Neutrophil (primary cell): ENCODE data around the gene FGFBP3.

ENCODE experiments used
- H3K27ac ChIP-seq: fragments of 200-600 bp; sonication (generic); 2 replicates; pipeline ENCODE4 v1.5.1; 2016; ENCODE audit warnings: mild to moderate bottlenecking, moderate library complexity
- H3K27me3 ChIP-seq: fragments of 200-600 bp; sonication (generic); 2 replicates; pipeline ENCODE4 v1.6.0; 2016; ENCODE audit warnings: mild to moderate bottlenecking
- H3K36me3 ChIP-seq: fragments of 200-600 bp; sonication (generic); 2 replicates; pipeline ENCODE4 v1.5.1; 2017
- H3K4me1 ChIP-seq, 2 experiments: fragments of 200-600 bp in 1 of 2; sonication (generic) in 1 of 2; 1 replicate in 1 of 2; 2 replicates in 1 of 2; pipeline versions ENCODE4 v1.5.1 to v1.6.1; 2013 to 2016; ENCODE audit warnings: low read depth in 1 of 2, low read length in 1 of 2, mild to moderate bottlenecking in 1 of 2, moderate library complexity in 1 of 2; ENCODE audit not compliant: control insufficient read depth in 1 of 2, insufficient read depth in 1 of 2
- H3K4me3 ChIP-seq, 2 experiments: fragments of 200-600 bp in 1 of 2; sonication (generic) in 1 of 2; 1 replicate in 1 of 2; 2 replicates in 1 of 2; pipeline ENCODE4 v1.5.1; 2013 to 2016; ENCODE audit warnings: low read depth in 1 of 2, low read length in 1 of 2, mild to moderate bottlenecking in 1 of 2, moderate library complexity in 1 of 2
- H3K9me3 ChIP-seq: fragments of 200-600 bp; sonication (generic); 2 replicates; pipeline ENCODE4 v1.5.1; 2016
- TF ChIP-seq, protein P1 (sequence below): fragments of 200-600 bp; sonication (generic); IDR thresholded peaks from 2 replicates; pipeline ENCODE4 v1.5.1; 2016; ENCODE audit warnings: antibody characterized with exemption

The FGFBP3 gene

DNA sequence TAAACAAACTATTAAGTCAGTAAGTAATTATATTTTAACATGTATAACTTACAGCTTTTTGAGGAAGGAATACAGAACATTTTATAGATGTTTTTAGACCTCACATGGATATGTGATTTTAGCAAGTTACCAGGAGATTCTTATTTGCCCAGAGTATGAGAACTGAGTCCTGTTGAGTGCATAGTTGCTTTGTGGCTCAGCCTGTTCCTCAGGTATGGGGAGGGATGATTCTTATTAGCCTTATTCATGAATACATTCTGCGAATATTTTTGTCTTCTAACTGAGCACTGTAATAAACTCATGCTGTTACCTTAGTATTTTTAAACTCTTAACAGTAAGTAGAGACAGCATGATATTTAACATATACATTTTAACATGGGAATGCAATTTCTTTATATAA is 32.1 kb upstream of the FGFBP3 start:
- Histone ChIP-seq H3K27ac (no peak overlapping the region), H3K4me1 (peaks cover 0 to 4% of the 10 kb centered on the region in 2 experiments), H3K27me3 (no peaks in the 10 kb centered on the region), H3K36me3 (peaks cover 23% of the 10 kb centered on the region), H3K9me3 (no peaks in the 10 kb centered on the region), H3K4me3 (no peak overlapping the region)
- TF ChIP-seq, protein P1, sequence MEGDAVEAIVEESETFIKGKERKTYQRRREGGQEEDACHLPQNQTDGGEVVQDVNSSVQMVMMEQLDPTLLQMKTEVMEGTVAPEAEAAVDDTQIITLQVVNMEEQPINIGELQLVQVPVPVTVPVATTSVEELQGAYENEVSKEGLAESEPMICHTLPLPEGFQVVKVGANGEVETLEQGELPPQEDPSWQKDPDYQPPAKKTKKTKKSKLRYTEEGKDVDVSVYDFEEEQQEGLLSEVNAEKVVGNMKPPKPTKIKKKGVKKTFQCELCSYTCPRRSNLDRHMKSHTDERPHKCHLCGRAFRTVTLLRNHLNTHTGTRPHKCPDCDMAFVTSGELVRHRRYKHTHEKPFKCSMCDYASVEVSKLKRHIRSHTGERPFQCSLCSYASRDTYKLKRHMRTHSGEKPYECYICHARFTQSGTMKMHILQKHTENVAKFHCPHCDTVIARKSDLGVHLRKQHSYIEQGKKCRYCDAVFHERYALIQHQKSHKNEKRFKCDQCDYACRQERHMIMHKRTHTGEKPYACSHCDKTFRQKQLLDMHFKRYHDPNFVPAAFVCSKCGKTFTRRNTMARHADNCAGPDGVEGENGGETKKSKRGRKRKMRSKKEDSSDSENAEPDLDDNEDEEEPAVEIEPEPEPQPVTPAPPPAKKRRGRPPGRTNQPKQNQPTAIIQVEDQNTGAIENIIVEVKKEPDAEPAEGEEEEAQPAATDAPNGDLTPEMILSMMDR: no peak

DNA sequence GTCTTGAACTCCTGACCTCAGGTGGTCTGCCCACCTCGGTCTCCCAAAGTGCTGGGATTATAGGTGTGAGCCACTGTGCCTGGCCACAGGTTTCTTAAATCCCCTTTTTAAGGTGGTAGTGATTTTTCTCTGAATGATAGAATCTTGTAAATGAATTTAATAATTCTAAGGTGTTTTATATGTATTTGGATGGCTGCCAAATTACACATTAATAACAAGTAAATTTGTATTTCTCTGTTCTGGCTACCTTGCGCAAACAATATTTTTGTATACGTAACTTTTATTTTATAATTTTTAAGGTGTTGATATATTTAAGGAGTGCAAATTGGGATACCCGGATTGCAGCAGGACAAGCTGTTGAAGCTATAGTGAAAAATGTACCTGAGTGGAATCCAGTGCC is 30.4 kb upstream of the FGFBP3 start:
- Histone ChIP-seq H3K4me1 (peaks cover 0 to 4% of the 10 kb centered on the region in 2 experiments), H3K36me3 (peaks cover 30% of the 10 kb centered on the region), H3K27me3 (no peaks in the 10 kb centered on the region), H3K4me3 (no peak overlapping the region), H3K9me3 (no peaks in the 10 kb centered on the region), H3K27ac (no peak overlapping the region)
- TF ChIP-seq, protein P1: no peak

GRCh38 chr10:91935886-91936285 is 26.6 kb upstream of the FGFBP3 start:
- TF ChIP-seq, protein P1: no peak
- peaks cover 0 to 4% of the 10 kb centered on the region in 2 experiments for H3K4me1 ChIP-seq
- no peak overlapping the region for H3K4me3 ChIP-seq
- H3K9me3 ChIP-seq: no peaks in the 10 kb centered on the region
- peaks cover 16% of the 10 kb centered on the region for H3K36me3 ChIP-seq
- H3K27ac ChIP-seq: no peak overlapping the region
- no peaks in the 10 kb centered on the region for H3K27me3 ChIP-seq

DNA sequence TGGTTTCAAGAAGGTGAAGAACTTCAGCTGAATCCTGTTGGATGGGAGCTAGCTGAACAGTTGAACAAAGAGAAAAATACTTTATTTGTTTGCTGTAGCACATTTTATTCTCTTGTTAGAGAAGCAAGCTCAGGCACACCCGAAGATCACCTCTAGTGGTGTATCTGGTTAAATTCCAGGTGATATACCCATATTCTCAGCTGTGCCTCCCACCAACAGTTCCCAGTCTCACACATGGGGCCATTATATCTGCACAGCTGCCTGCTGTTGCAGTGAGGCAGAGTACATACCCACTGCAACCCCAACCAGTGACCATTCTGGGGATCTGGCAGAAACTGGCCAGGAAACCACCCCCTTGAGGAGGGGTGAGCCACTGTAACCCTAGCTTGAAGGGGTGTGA is 23.5 kb upstream of the FGFBP3 start:
- TF ChIP-seq, protein P1: no peak
- Histone ChIP-seq H3K4me1 (no peaks in the 10 kb centered on the region), H3K36me3 (peaks cover 16% of the 10 kb centered on the region), H3K27ac (no peak overlapping the region), H3K4me3 (no peak overlapping the region), H3K27me3 (no peaks in the 10 kb centered on the region), H3K9me3 (no peaks in the 10 kb centered on the region)

GRCh38 chr10:91931526-91932190 is 22.4 kb upstream of the FGFBP3 start:
- no peak overlapping the region for H3K4me3 ChIP-seq
- no peaks in the 10 kb centered on the region for H3K27me3 ChIP-seq
- no peaks in the 10 kb centered on the region for H3K4me1 ChIP-seq
- H3K9me3 ChIP-seq: no peaks in the 10 kb centered on the region
- peaks cover 9% of the 10 kb centered on the region for H3K36me3 ChIP-seq
- H3K27ac ChIP-seq: no peak overlapping the region
- TF ChIP-seq, protein P1: no peak
